OCI-LY7 (cell line): Measurements from ENCODE around the gene MYCT1.
"Not testable (repeated sequence)": the region's sequence is repeated elsewhere in the genome, so short reads cannot be mapped to it uniquely, and the experiment has no call there.

ENCODE experiments used
- EZH2phosphoT487 ChIP-seq: fragments of 200-600 bp; sonication (generic); IDR thresholded peaks from 2 replicates; pipeline ENCODE4 v1.6.1; 2018; ENCODE audit warnings: low read depth, borderline replicate concordance, mild to moderate bottlenecking, mixed run types, antibody characterized with exemption, low read length, moderate library complexity, mixed read lengths
- TF ChIP-seq, protein P1 (sequence below): fragments of 200-600 bp; sonication (generic); conservative IDR thresholded peaks from 2 replicates; pipeline ENCODE4 v1.5.1; 2014; ENCODE audit warnings: mild to moderate bottlenecking, antibody characterized with exemption, low read length, moderate library complexity, mixed read lengths

DNA sequence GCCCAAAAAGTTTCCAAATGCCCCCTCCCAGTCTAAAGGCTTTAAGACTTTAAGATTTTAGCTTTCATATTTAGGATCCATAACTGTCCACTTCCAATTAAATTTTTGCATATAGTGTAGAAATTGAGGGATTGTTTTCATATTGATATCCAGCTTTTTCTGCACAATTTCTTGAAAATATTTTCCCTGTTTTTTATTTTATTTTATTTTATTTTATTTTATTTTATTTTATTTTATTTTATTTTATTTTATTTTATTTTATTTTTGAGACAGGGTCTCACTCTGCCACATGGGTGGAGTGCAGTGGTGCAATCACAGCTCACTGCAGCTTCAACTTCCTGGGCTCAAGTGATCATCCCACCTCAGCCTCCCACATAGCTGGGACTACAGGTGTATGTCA, 6.1 kb downstream of the MYCT1 start:
- TF ChIP-seq, protein P1, sequence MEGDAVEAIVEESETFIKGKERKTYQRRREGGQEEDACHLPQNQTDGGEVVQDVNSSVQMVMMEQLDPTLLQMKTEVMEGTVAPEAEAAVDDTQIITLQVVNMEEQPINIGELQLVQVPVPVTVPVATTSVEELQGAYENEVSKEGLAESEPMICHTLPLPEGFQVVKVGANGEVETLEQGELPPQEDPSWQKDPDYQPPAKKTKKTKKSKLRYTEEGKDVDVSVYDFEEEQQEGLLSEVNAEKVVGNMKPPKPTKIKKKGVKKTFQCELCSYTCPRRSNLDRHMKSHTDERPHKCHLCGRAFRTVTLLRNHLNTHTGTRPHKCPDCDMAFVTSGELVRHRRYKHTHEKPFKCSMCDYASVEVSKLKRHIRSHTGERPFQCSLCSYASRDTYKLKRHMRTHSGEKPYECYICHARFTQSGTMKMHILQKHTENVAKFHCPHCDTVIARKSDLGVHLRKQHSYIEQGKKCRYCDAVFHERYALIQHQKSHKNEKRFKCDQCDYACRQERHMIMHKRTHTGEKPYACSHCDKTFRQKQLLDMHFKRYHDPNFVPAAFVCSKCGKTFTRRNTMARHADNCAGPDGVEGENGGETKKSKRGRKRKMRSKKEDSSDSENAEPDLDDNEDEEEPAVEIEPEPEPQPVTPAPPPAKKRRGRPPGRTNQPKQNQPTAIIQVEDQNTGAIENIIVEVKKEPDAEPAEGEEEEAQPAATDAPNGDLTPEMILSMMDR: not testable (repeated sequence)
- TF ChIP-seq EZH2phosphoT487: not testable (repeated sequence)
